Measurements from ENCODE around the gene CCDC117.

Gene CCDC117

DNA sequence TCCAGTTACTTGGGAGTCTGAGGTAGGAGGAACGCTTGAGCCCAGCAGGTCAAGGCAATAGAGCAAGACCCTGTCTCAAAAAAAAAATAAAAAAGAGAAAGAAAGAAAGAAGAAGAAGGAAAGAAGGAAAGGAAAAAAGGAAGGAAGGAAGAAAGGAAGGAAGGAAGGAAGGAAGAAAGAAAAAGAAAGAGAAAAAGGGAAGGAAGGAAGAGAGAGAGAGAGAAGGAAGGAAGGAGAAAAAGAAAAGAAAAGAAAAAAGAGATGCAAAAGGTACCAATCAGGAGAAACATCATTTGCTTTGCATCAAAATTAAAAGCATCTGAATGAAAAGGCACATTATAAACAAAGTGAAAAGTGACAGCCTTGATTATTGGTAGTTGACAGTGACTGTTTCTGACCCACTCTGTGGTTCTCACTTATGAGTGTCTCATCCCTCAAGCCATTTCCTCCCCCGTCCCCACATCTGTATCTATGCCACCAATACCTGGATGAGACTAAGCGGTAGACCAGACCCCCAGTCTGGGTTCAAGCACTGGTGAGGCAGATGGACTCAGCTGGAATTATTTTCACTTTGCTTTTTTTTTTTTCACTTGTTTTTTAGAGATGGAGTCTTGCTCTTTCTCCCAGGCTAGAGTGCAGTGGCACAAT lies 60.9 kb downstream of the CCDC117 start:
- DNase-seq, result no peak

DNA sequence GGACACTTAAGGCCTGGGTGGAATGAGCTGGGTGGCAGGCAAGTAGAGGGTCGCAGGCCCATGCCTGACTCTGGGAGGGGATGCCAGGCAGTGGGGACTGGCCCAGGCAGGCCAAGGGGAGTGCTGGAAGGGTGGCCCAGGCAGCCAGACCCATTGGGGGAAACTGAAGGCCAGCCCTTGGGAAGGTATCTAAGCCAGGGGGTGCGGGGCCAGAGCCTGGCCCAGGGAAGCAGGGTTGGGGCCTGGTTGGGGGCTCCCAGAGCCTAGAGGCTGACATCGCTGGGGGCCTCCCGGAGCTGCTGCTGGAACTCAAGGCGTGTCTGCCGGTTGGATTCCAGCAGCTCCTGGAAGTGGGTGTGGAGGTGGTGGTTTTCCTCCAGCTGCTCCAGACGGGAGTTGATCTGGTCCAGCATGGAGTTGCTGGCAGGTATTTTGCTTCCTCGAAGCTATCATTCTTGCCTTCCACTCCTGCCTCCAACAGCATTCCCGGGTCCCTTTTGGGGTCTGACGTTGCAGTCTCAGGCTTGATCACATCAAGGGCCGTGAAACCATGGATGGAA lies 63.2 kb downstream of the CCDC117 start:
- no peak for DNase-seq

DNA sequence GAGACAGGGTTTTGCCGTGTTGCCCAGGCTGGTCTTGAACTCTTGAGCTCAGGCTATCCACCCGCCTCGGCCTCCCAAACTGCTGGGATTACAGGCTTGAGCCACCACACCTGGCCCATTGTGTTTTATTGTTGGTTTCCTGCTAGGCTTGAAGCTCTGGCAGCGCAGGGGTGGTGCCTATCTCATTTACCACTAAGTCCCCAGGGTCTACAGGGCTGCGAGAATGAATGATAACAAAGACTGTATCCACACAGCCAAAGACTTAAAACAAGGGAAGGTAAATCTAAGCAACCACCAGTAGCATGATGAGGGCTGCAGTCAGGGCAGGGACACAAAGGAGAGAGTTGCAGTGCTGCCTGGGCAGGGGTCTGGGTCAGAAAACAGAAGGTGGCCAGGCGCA lies 65.1 kb downstream of the CCDC117 start:
- DNase-seq, result no peak

Data from SHP77 treated with DMSO at 0.1 percent for 48 hours (cell line).